Suppressor macrophage treated with lipopolysaccharide for 1 hour (primary cell): ENCODE measurements around the gene SEMA7A.

Source experiments
- DNase-seq, 3 donors: peaks; one replicate each; pipeline ENCODE4 v3.0.0-alpha.2; 2020 to 2022

SEMA7A gene

GRCh38 chr15:74428970-74429780, 4.6 kb downstream of the SEMA7A start:
- DNase-seq = peak; percentile 85 to 88 (median 87)

GRCh38 chr15:74428442-74428787, 5.3 kb downstream of the SEMA7A start:
- peak; percentile 76 to 83 (median 76) for DNase-seq

- DNase-seq = no peak
Measured at GRCh38 chr15:74427607-74428441, 5.9 kb downstream of the SEMA7A start.

GRCh38 chr15:74426404-74427281, 7.1 kb downstream of the SEMA7A start:
- no peak for DNase-seq

- DNase-seq = no peak
Measured at GRCh38 chr15:74425630-74426029, 8.1 kb downstream of the SEMA7A start.

GRCh38 chr15:74424901-74425528, 8.7 kb downstream of the SEMA7A start:
- no peak for DNase-seq

- DNase-seq = no peak
Measured at GRCh38 chr15:74423431-74424257, 10.1 kb downstream of the SEMA7A start.

GRCh38 chr15:74422652-74423430, 10.9 kb downstream of the SEMA7A start:
- peak; percentile 29 to 64 (median 48) for DNase-seq

GRCh38 chr15:74422265-74422651, 11.5 kb downstream of the SEMA7A start:
- no peak for DNase-seq

GRCh38 chr15:74421302-74422245, 12.2 kb downstream of the SEMA7A start:
- no peak for DNase-seq

GRCh38 chr15:74420193-74420905, 13.4 kb downstream of the SEMA7A start:
- no peak for DNase-seq

- no peak for DNase-seq
Measured at GRCh38 chr15:74419432-74419831, 14.3 kb downstream of the SEMA7A start.

- DNase-seq = no peak
Measured at GRCh38 chr15:74418575-74419338, 15.0 kb downstream of the SEMA7A start.

- no peak for DNase-seq
Measured at GRCh38 chr15:74417670-74418069, 16.1 kb downstream of the SEMA7A start.

- DNase-seq = no peak
Measured at GRCh38 chr15:74417225-74417624, 16.5 kb downstream of the SEMA7A start.

- DNase-seq = no peak
Measured at GRCh38 chr15:74415966-74416916, 17.5 kb downstream of the SEMA7A start.
